Ureter (tissue), 1 donor: ENCODE results near the gene PPP1R36. TPM values are rescaled to one million over a fixed set of nuclear protein-coding genes. Genes with fewer than 3 reads are reported as not detected.
A peak's percentile ranks its signal among the peaks of the same experiment; 100 is the strongest.
"Not testable (repeated sequence)": the region's sequence is repeated elsewhere in the genome, so short reads cannot be mapped to it uniquely, and the experiment has no call there.

Source experiments
- DNase-seq: peaks from one replicate; pipeline ENCODE4 v3.0.0-alpha.2; 2020; ENCODE audit warnings: low spot score
- total RNA-seq: library from RNA; stranded (reverse); gene quantifications from one replicate; pipeline ENCODE4 v1.2.4, GENCODE V29; 2023
- donor health status: DM: yes; HTN: yes; CAD: no.

The PPP1R36 gene
- 4.6 TPM for total RNA-seq

DNA sequence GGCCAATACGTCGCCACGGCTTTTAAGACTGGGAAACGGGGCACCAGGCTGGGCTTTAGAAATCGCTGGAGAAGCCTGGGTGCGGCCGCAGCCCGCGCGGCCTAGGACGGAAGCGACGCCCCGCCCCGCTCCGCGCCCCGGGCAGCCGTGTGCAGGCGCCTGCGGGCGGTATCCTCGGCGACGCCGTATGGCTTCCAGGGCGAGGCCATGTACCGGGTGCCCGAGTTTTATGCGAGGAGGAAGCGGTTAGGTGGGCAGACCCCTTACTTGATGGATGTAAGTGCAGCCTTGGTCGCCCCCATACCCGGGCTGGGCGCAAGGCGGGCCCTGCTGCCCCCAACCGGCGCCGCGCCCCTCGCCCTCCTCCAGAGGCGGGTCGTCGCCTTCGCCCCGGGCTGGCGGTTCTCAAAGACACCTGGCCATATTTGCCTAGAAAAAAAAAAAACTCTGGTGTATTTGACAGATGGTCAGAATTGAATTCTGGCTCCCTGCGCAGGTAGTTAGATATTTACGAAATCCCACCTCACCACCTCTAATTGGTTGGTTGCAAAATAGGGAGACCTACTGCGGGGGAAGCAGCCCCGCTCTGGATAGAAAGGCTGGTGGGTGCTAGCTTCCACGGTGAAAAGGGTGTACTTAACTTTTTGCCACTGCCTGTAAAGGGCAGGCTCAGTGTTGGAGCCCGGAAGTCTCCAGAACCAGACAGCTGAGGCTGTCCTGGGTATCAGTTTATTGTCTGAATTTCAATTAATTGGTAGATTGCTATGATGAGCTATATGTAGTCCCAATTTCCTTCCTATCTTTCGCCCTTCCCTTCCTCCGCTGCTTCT is at the start of gene PPP1R36:
TSS of gene PPP1R36 (plus strand) at position 171 of the 830 bp plus-strand sequence. CDS start at position 208, 37 bp downstream.
- DNase-seq: no peak

DNA sequence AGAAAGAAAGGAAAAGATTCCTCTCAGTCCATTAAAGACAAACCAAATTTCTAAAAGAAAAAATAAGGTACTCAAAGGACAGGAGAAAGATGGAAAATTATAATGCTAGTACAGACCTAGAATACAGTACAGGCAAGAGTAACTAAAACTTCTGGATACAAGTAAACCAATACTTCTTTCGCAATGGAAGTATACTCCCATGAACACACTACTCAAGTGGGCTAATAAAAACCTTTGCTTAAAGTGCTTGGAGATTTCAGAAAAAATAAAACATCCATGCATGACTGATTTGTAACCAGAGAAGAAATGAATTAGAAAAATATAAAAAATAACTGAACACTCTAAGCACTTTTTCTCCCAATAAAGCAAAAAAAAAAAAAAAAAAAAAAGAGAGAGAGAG is 49.7 kb upstream of the PPP1R36 start:
- DNase-seq: no peak

DNA sequence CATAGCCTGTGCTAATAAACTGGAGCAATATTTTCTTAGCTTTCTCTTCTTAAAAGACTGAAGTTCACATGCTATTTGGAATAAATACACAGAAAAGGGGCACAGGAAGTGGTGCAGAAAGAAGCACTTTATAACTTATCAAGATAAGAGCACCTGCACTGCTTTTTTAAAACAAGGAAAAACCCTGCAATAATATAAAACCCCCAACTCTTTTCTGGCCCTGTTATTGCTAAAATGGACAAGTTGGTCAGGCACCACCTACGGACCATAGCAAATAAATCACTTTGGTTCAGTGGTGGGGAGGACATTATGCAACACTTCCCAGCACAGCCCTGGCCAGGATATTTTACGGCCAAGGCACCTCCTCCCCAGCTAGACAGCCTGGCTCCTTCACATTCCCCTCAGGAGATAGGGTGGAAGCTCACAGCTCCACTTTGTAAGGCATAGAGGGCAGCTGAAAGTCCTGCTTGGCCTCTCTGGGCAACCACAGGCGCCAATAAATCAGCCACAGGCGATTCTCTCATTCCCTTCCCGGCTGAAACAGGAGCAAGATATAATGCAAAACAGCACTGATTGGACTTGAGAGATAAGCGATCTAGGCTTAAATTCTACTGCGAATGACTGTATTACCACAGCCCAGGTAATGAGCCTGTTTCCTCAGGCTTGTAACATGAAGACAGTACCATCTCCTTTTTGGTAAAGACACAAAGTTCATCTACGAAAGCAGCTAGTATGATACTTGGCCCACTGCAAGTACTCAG is 48.2 kb upstream of the PPP1R36 start:
- peak; percentile 68 for DNase-seq

GRCh38 chr14:64502456-64502855 is 47.3 kb upstream of the PPP1R36 start:
- DNase-seq: no peak

DNA sequence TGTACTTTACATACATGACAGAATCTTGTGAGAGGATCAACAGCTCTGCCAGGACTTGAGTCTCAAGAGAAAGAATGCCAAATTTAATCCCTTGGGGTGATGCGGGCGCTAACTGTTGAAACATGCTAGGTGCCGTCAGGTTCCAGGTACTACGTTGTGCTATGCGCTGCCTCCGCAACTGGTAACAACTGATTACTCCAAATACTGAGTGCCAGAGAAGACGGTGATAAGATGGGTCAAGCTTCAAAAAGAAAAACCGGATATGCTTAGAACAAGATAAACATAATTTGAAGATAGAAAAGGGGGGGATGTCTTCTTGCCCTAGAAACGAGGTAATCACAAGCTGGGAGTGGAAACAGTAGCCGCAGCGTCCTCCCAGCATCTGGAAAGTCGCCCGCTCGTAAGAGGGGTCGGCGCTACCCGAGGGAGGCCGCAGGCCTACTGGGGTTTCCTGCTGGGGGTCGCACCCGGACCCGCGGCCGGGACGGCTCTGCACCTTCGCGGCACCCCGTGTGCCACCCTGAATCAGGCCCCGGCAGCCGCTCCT is 46.8 kb upstream of the PPP1R36 start:
- no peak for DNase-seq

DNA sequence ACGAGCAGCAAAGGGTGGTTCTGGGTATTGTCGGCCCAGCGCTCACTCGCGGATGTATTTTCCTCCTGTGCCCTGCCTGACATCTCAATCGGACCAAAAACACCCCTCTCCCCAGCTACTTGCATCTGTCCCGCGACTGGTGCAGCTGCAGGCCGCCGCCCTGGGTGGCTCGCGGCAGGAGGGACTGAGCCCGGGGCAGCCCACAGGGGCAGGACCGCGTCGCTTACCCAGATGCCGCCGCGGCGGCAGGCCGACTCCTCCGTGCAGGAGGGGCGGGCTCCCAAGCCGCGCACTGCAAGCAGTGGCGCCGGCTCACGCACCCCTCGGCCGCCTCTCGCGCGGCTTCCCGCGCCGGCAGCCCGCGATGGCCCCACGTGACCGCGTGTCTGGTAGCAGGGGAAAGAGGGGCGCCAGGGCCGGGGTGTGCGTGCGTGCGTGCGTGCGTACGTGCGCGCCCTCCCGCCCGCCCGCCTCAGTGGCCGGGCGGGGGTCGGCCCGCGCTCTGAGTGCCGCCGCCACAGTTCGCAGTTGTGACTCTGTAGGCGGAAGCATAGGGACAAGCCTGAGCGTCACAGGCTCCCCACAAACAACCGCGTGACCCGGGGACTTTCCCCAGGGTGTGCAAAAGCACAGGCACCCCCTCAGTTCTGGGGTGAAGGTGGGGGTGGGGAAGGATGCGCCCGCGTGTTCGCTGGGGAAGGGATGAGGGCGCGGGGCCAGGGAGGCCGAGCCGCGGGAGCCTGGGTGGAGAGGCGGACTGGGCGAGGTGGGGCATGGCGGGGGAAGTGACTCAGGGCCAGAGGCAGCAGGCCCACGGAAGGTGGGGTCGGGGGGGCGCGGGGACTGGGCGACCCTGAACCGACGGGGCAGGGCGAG is 46.1 kb upstream of the PPP1R36 start, which contains the start of gene ZBTB25:
TSS of gene ZBTB25 (minus strand) at position 405 of the 876 bp plus-strand sequence. CDS start 13,305 bp downstream, outside the sequence.
- peak; percentile 90 for DNase-seq

GRCh38 chr14:64504310-64504896 is 45.4 kb upstream of the PPP1R36 start, which contains the start of gene ZBTB1:
Gene ZBTB1, plus strand, starts transcription at chr14:64504770. Its CDS starts 16,735 bp downstream, at chr14:64521505.
- DNase-seq: peak; percentile 87

DNA sequence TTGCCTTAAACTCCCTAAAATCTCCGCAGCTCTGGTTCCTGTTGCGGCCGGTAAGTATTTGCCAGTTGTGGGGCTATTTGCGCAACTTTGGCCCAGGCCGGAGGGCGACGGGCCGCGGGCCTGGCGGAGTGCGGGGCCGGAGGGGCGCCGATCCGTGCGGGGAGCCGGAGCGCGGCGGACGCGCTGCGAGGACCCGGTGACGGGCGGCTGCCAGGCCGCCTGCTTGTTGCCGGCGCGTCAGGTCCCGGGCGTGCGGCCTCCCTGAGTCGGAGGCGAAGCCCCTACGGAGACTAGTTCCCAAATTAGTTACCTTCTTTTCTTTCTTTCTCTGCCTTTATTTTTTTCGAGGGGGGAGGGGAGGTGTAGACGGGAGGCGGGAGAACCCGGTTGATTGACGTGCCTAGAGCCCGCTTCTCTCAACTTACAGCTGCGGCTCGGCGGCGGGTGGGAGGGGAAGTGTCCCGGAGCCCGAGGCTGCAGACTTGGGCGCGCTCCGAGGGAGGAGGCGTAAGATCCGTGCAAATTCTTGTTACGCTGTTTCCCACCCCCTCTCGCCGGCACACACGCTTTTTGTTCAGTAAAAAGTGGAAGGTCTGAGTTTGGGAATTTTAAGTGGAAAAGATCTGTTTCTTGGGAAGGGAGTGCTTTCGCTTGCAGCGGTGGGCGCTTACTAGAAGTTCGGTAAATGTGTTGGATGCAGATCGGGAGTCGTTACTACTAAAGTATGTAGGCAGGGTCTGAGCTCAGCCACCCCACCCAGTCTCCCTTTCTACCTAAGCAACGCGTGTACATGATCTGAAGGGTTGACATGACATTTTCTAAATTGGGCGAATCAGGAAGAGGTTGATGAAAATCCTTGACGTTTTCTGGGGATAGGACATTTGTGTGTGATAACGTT is 44.6 kb upstream of the PPP1R36 start:
- peak; percentile 92 for DNase-seq

- DNase-seq: no peak
Measured at GRCh38 chr14:64506721-64507120, 43.0 kb upstream of the PPP1R36 start.

- no peak for DNase-seq
Measured at GRCh38 chr14:64507376-64508156, 42.2 kb upstream of the PPP1R36 start.

DNA sequence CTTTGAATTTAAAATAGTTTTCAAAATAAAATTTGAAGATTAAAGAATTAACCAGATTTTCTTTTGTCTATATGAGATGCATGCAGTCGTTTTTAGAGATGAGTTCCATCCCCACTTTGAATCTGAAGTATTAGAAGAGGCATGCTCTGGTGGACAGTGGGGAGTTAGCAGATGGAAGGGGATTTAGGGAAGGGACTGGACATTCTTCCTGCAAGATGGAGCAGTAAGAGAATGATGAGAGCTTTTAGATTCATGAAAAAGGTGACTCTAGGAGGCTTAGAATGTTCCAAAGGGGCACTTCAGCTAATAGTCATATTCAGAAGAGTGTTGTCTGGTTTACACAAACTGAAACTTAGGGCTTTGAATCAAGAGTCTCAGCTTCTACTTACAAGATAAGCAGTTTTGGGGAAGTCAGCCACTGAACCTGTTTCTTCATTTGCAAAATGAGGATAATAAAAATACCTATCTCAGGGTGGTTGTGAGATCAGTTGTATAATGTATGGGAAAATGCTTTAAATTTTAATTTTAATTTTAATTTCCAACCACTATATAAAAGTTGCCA is 41.5 kb upstream of the PPP1R36 start:
- no peak for DNase-seq

DNA sequence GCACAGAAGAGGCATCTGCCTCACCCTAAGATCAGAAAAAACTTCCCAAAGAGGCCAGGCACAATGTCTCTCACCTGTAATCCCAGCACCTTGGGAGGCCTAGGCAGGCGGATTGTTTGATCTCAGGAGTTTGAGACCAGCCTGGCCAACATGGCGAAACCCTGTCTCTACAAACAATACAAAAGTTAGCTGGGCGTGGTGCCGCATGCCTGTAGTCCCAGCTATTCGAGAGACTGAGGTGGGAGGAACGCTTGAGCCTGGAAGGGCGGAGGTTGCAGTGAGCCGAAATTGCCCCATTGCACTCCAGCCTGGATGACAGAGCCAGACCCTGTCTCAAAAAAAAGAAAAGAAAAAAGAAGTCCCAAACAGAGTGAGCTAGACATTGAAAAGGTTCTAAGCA is 40.7 kb upstream of the PPP1R36 start:
- no peak for DNase-seq

- DNase-seq: peak; percentile 70
Measured at GRCh38 chr14:64510825-64511671, 38.7 kb upstream of the PPP1R36 start.

- no peak for DNase-seq
Measured at GRCh38 chr14:64513271-64513670, 36.5 kb upstream of the PPP1R36 start.

GRCh38 chr14:64515053-64515452 is 34.7 kb upstream of the PPP1R36 start:
- DNase-seq: no peak

DNA sequence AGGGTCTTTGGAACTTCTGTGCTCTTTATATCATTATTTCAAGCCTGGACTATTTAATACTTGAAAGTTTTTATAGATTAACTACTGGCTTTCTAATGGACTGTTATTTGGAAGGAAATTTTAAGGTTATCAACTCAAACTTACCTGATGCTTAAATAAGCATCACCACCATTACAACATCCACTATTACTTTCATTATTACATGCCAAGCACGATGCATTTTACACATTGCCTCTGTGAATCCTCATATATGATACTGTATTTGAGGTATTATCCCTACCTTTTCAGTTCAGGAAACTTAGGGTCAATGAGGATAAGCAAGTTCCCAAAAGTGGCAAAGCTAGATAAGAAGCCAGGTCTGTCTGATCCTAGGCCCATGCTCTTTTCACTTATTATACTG is 32.8 kb upstream of the PPP1R36 start:
- no peak for DNase-seq

GRCh38 chr14:64517667-64518066 is 32.1 kb upstream of the PPP1R36 start:
- DNase-seq: not testable (repeated sequence)

DNA sequence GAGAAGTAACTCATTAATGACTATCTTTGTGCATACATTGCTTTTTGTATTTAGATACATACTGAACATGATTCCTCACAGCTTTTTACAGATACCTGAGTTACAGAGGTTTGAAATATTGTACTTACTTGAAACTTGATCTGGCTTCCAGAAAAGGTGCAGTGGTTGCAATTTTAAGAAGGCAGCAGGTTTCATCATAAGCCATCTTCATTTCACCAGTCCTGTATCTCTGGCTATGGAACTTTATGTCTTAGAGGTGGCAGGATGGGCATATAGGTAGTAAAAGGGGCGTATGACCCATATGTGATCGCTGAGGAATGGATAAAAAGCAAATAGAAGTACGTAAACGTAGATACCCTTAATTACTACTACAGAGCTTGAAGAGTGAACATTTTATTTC is 31.5 kb upstream of the PPP1R36 start:
- no peak for DNase-seq
